ENCODE data around the gene GPRASP3.

DNA sequence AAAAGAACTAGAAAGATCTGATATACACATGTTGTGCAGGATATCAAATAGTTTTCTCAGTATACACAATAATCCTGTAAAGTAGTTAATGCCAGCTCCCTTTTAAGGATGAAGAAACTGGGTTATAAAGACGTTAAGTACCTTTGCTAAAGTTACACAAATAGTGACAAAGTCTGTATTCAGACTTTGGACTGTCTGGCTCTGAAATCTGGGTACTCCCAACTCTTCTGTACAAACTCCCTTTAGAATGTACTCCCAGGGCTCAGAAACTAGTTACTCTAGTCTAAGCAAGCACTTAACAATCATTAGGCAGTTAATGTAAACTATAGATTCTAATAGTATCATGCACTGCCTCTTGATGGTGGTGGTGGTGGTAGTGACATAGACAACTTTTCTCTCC is 7.2 kb downstream of the GPRASP3 start:
- TF ChIP-seq TCF7L2 (IDR thresholded peaks at IDR 0.05; ENCODE audit: borderline replicate concordance, extremely low read depth, insufficient read depth, insufficient read length) = no peak
- TF ChIP-seq, protein P1, sequence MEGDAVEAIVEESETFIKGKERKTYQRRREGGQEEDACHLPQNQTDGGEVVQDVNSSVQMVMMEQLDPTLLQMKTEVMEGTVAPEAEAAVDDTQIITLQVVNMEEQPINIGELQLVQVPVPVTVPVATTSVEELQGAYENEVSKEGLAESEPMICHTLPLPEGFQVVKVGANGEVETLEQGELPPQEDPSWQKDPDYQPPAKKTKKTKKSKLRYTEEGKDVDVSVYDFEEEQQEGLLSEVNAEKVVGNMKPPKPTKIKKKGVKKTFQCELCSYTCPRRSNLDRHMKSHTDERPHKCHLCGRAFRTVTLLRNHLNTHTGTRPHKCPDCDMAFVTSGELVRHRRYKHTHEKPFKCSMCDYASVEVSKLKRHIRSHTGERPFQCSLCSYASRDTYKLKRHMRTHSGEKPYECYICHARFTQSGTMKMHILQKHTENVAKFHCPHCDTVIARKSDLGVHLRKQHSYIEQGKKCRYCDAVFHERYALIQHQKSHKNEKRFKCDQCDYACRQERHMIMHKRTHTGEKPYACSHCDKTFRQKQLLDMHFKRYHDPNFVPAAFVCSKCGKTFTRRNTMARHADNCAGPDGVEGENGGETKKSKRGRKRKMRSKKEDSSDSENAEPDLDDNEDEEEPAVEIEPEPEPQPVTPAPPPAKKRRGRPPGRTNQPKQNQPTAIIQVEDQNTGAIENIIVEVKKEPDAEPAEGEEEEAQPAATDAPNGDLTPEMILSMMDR (IDR thresholded peaks at IDR 0.05 in 2 of 3, conservative IDR thresholded peaks at IDR 0.05 in 1 of 3; ENCODE audit: borderline replicate concordance in 1 of 3, insufficient read depth in 1 of 3, low read depth in 2 of 3, low read length in 2 of 3) = no peak
